ENCODE data around the gene VWC2L. TPM values are rescaled to one million over a fixed set of nuclear protein-coding genes. Genes with fewer than 3 reads are reported as not detected.

VWC2L gene
- total RNA-seq, 1 donor: not detected

GRCh38 chr2:214465363-214466146 is 54.7 kb downstream of the VWC2L start:
- no peak overlapping the region for H2AFZ ChIP-seq (ENCODE audit: low read length)
- H3K36me3 ChIP-seq (ENCODE audit: insufficient read depth, low read length): no peaks in the 10 kb centered on the region
- DNase-seq (ENCODE audit: insufficient read length, low spot score, missing footprints): no peak
- no peak overlapping the region for H3K27ac ChIP-seq (ENCODE audit: low read depth, low read length)
- no peak for TF ChIP-seq CTCF (IDR thresholded peaks at IDR 0.05; ENCODE audit: extremely low read depth, low read depth, low read length)
- no peaks in the 10 kb centered on the region for H3K4me1 ChIP-seq (ENCODE audit: insufficient read depth, low read length)
- no peaks in the 10 kb centered on the region for H3K27me3 ChIP-seq (ENCODE audit: insufficient read depth, low read length)
- no peak overlapping the region for H3K4me2 ChIP-seq (ENCODE audit: insufficient read depth, low read length)
- no peak overlapping the region for H3K4me3 ChIP-seq (ENCODE audit: insufficient read depth, low read length)
- H3K9me3 ChIP-seq (ENCODE audit: low read depth, low read length): peaks cover 4% of the 10 kb centered on the region
- no peaks in the 10 kb centered on the region for H3K79me2 ChIP-seq (ENCODE audit: insufficient read depth, low read length)
- H4K20me1 ChIP-seq (ENCODE audit: insufficient read depth, low read length): no peaks in the 10 kb centered on the region

DNA sequence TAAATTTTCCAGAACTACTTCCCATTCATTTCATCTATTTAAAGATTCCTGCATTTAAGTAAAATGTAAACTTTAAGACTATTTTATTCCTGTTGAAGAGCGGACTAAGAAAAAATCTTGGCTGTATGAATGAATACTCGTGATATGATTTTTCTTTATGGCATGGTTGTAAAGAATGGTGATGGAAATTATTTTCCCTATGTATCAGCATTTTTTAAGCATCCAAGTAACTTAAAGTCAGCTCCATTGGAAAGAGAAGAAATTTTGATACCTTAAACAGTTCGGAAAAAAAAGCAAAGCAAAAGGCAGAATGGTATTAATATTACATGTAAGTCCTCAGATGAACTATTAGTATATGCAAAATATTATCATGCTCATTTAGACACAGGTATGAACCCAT is 58.9 kb downstream of the VWC2L start:
- Histone ChIP-seq H3K4me3 (ENCODE audit: insufficient read depth, low read length) (no peak overlapping the region), H3K27me3 (ENCODE audit: insufficient read depth, low read length) (no peaks in the 10 kb centered on the region), H3K4me2 (ENCODE audit: insufficient read depth, low read length) (no peak overlapping the region), H3K4me1 (ENCODE audit: insufficient read depth, low read length) (no peaks in the 10 kb centered on the region), H3K79me2 (ENCODE audit: insufficient read depth, low read length) (no peaks in the 10 kb centered on the region), H2AFZ (ENCODE audit: low read length) (no peak overlapping the region), H4K20me1 (ENCODE audit: insufficient read depth, low read length) (no peaks in the 10 kb centered on the region), H3K9me3 (ENCODE audit: low read depth, low read length) (no peaks in the 10 kb centered on the region), H3K27ac (ENCODE audit: low read depth, low read length) (no peak overlapping the region), H3K36me3 (ENCODE audit: insufficient read depth, low read length) (no peaks in the 10 kb centered on the region)
- no peak for DNase-seq (ENCODE audit: insufficient read length, low spot score, missing footprints)
- TF ChIP-seq CTCF (IDR thresholded peaks at IDR 0.05; ENCODE audit: extremely low read depth, low read depth, low read length): no peak

DNA sequence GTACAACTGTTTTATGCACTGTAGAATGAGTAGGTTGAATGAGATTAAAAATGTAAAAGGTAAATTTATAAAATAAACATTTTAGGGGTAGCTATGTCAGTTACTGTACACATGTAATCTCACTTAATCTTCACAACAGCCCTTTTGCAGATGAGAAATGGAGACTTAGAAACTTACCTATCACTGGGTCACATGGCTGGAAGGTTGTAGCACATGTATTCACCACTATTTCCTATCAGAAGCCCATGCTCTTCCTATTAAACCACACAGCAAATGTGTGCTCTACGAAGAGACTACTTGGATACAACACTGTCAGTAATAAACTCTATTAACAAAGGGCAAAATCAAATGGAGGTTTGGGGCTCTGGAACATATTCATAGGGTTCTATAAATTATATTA is 60.5 kb downstream of the VWC2L start:
- no peaks in the 10 kb centered on the region for H3K79me2 ChIP-seq (ENCODE audit: insufficient read depth, low read length)
- no peaks in the 10 kb centered on the region for H3K9me3 ChIP-seq (ENCODE audit: low read depth, low read length)
- H3K4me3 ChIP-seq (ENCODE audit: insufficient read depth, low read length): no peak overlapping the region
- H3K27me3 ChIP-seq (ENCODE audit: insufficient read depth, low read length): no peaks in the 10 kb centered on the region
- no peaks in the 10 kb centered on the region for H3K4me1 ChIP-seq (ENCODE audit: insufficient read depth, low read length)
- no peaks in the 10 kb centered on the region for H3K36me3 ChIP-seq (ENCODE audit: insufficient read depth, low read length)
- DNase-seq (ENCODE audit: insufficient read length, low spot score, missing footprints): no peak
- H3K27ac ChIP-seq (ENCODE audit: low read depth, low read length): no peak overlapping the region
- no peaks in the 10 kb centered on the region for H4K20me1 ChIP-seq (ENCODE audit: insufficient read depth, low read length)
- TF ChIP-seq CTCF (IDR thresholded peaks at IDR 0.05; ENCODE audit: extremely low read depth, low read depth, low read length): no peak
- H3K4me2 ChIP-seq (ENCODE audit: insufficient read depth, low read length): no peak overlapping the region
- H2AFZ ChIP-seq (ENCODE audit: low read length): no peak overlapping the region

DNA sequence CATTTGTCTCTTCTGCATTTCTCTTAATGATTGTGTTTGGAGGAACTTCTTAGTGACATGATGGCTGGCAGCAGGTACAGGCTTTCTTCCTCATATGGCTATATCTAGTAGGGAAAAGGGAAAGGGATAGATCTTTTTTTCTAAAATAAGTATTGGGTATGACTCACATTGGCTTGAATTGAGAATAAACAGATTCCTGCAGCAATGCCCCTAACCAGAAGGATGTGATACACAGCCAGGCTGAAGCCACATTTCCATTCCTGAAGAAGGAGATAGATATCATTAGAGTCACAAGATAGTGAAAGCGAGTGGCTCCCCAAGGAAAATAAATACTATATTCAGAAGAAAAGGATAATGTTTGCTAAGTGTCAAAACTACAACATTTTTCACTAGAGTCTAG is 61.1 kb downstream of the VWC2L start:
- H3K79me2 ChIP-seq (ENCODE audit: insufficient read depth, low read length): no peaks in the 10 kb centered on the region
- no peak overlapping the region for H3K4me3 ChIP-seq (ENCODE audit: insufficient read depth, low read length)
- no peaks in the 10 kb centered on the region for H4K20me1 ChIP-seq (ENCODE audit: insufficient read depth, low read length)
- no peak overlapping the region for H3K4me2 ChIP-seq (ENCODE audit: insufficient read depth, low read length)
- no peaks in the 10 kb centered on the region for H3K36me3 ChIP-seq (ENCODE audit: insufficient read depth, low read length)
- H3K27ac ChIP-seq (ENCODE audit: low read depth, low read length): no peak overlapping the region
- H3K27me3 ChIP-seq (ENCODE audit: insufficient read depth, low read length): no peaks in the 10 kb centered on the region
- DNase-seq (ENCODE audit: insufficient read length, low spot score, missing footprints): no peak
- H3K9me3 ChIP-seq (ENCODE audit: low read depth, low read length): no peaks in the 10 kb centered on the region
- no peaks in the 10 kb centered on the region for H3K4me1 ChIP-seq (ENCODE audit: insufficient read depth, low read length)
- no peak overlapping the region for H2AFZ ChIP-seq (ENCODE audit: low read length)
- no peak for TF ChIP-seq CTCF (IDR thresholded peaks at IDR 0.05; ENCODE audit: extremely low read depth, low read depth, low read length)

All from osteoblast (primary cell).